Fibroblast of the aortic adventitia (primary cell): ENCODE data around the gene TEPSIN. TPM values are rescaled to one million over a fixed set of nuclear protein-coding genes. Genes with fewer than 3 reads are reported as not detected.

Experiments
- DNase-seq: peaks from one replicate; pipeline ENCODE4 v3.0.0-alpha.2; 2010; ENCODE audit warnings: low read depth
- H3K4me3 ChIP-seq: 2 replicates; pipeline ENCODE4 v1.5.1; 2011; ENCODE audit warnings: low read depth, mild to moderate bottlenecking, control low read depth, low read length, moderate library complexity
- total RNA-seq: library from RNA; depleted of rRNA; stranded (reverse); fragments of >200 nt; gene quantifications from 2 replicates; pipeline ENCODE4 v1.2.3, GENCODE V29; 2012; ENCODE audit warnings: low replicate concordance
- TF ChIP-seq, protein P1 (sequence below): IDR thresholded peaks from 2 replicates; pipeline ENCODE4 v1.5.1; 2011; ENCODE audit warnings: mild to moderate bottlenecking, low read length, control low read depth, inconsistent platforms; ENCODE audit not compliant: insufficient read depth

Gene TEPSIN
- total RNA-seq, 1 donor = 13.3 TPM

GRCh38 chr17:81196505-81197408 lies 42.1 kb downstream of the TEPSIN start:
- TF ChIP-seq, protein P1, sequence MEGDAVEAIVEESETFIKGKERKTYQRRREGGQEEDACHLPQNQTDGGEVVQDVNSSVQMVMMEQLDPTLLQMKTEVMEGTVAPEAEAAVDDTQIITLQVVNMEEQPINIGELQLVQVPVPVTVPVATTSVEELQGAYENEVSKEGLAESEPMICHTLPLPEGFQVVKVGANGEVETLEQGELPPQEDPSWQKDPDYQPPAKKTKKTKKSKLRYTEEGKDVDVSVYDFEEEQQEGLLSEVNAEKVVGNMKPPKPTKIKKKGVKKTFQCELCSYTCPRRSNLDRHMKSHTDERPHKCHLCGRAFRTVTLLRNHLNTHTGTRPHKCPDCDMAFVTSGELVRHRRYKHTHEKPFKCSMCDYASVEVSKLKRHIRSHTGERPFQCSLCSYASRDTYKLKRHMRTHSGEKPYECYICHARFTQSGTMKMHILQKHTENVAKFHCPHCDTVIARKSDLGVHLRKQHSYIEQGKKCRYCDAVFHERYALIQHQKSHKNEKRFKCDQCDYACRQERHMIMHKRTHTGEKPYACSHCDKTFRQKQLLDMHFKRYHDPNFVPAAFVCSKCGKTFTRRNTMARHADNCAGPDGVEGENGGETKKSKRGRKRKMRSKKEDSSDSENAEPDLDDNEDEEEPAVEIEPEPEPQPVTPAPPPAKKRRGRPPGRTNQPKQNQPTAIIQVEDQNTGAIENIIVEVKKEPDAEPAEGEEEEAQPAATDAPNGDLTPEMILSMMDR = no peak
- no peak overlapping the region for H3K4me3 ChIP-seq
- DNase-seq = no peak

DNA sequence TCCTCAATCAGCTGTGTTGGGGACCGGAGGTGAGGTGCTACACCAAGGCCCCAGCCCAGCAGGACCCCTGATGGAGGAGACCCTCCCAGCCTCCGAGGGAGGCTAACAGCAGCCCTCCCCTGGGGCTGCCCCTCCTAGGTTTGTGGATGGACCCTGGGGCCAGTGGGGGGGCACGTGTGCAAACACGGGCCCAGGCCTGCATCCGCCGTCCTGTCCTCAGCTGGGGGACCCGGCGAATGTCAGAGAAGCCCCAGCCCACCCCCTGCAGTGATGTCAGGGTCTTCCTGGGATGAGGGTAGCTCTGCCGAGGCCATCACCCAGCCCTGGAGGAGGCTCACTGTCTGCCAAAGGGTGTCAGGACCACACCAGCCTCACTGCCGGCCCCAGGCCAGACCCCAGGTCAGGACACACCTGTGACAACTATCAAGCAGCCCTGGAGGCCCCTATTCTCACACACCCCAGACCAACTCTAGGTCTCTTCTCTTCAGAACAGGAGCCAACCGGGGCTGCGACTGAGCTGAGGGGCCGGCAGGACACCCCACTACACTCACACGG lies 42.8 kb downstream of the TEPSIN start:
- no peak overlapping the region for H3K4me3 ChIP-seq
- TF ChIP-seq, protein P1 = no peak
- DNase-seq = no peak

DNA sequence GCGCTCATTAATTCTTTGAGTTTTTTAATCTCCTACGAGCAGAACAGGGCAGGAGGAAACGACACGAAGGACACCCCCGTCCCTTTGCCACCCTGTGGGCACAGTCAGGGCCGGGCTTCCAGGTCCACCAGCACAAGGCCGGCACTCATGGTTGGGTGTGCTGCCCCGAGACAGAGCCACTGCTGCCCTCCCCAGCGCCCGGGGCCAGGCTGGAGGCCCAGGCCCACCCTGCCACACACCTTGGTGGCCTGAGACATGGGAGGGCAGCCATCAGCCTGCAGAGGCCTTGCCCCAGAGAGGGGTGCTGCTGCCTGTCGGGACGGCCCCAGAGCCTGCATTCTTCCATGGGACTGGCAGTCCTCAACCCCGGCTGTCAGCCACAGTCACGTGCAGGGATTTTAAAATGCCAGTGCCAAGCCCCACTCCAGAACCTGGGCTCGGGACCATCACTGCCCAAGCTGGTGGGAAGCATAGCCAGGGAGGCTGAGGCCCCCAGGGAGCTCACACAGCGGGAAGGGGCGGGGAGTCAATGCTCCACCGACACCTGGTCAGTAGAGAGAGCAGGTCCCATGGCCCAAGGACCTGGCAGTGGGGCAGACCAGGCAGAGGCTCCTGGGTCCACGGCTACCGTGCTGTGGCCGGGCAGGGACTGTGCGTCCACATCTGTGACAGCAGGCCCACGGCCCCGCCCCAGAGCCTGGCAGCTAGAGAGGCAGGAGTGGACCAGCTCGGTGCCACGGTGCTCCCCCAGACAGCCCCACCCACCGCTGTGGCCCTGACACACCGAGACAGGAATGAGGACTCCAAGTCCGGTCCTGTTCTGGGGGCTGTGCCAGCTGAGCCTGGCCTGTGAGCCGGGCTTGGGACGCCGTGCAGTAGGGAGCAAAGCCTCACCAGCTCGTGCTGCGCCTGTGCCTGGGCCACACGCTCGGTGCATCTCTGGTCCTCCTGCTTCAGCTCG lies 43.6 kb downstream of the TEPSIN start:
- TF ChIP-seq, protein P1 = no peak
- no peak overlapping the region for H3K4me3 ChIP-seq
- no peak for DNase-seq

GRCh38 chr17:81194225-81194760 lies 44.6 kb downstream of the TEPSIN start:
- no peak for DNase-seq
- no peak overlapping the region for H3K4me3 ChIP-seq
- TF ChIP-seq, protein P1 = no peak

DNA sequence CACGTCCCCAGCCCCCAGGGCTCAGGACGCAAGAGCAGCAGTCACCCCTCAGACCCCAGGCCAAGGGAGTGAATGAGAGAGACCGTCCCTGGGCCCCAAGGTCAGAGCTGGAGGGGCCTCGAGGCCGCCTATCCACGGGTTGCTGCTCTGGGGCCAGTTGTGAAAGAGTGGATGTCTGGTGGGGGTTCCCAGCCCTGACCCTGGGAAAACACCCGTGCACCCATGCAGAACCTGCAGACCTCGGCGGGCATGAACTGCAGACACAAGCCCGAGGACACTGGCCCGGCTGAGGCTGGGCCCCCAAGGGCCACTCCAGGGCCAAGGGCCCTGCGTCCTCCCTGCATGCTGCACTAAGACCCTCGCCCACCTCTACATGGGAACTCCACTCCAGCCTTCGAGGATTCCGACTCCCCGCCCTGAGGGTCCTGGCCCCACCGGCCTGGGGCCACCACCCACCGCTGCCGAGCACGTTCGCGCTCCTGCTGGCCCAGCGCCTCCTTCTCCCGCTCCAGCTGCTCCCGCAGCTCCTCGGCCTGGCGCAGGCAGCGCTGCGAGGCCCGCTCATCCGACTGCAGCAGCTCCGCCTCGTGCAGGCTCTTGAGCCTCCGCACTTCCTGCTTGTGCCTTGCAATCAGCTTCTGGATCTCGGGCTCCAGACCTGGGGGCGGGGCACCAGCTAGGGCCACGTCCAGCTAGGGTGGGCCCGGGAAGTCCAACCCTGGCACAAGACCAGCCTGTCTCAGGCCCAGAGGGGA lies 45.2 kb downstream of the TEPSIN start:
- TF ChIP-seq, protein P1 = no peak

GRCh38 chr17:81193051-81193410 lies 45.8 kb downstream of the TEPSIN start:
- no peak for DNase-seq
- TF ChIP-seq, protein P1 = no peak
- no peak overlapping the region for H3K4me3 ChIP-seq

More for the DNA sequence above, 45.2 kb downstream of the TEPSIN start:
- DNase-seq = peak; percentile 15
- H3K4me3 ChIP-seq = no peak overlapping the region
